H9 (cell line): ENCODE results near the gene PTPRN2. TPM values are rescaled to one million over a fixed set of nuclear protein-coding genes. Genes with fewer than 3 reads are reported as not detected.

Experiments
- DNase-seq: peaks from one replicate; pipeline ENCODE4 v3.0.0-alpha.2; 2017
- H2AFZ ChIP-seq: one replicate; pipeline ENCODE4 v1.6.1; 2013; ENCODE audit warnings: mild to moderate bottlenecking, low read length, control low read depth, moderate library complexity
- H2AK5ac ChIP-seq: 2 replicates; pipeline ENCODE4 v1.6.1; 2013; ENCODE audit warnings: low read length, control low read depth, mixed read lengths; ENCODE audit not compliant: insufficient read length
- H2BK120ac ChIP-seq: one replicate; pipeline ENCODE4 v1.6.1; 2013; ENCODE audit warnings: low read depth, mild to moderate bottlenecking, low read length, control low read depth, inconsistent platforms; ENCODE audit not compliant: poor library complexity, severe bottlenecking
- H2BK12ac ChIP-seq: 2 replicates; pipeline ENCODE4 v1.6.1; 2013; ENCODE audit warnings: low read length, control low read depth, mixed read lengths, low read depth; ENCODE audit not compliant: insufficient read length
- H2BK15ac ChIP-seq: 2 replicates; pipeline ENCODE4 v1.6.1; 2013; ENCODE audit warnings: low read depth, low read length, control low read depth
- H2BK20ac ChIP-seq: one replicate; pipeline ENCODE4 v1.6.1; 2013; ENCODE audit warnings: low read depth, mild to moderate bottlenecking, low read length, control low read depth, inconsistent platforms; ENCODE audit not compliant: poor library complexity, severe bottlenecking
- H2BK5ac ChIP-seq: 2 replicates; pipeline ENCODE4 v1.6.1; 2013; ENCODE audit warnings: low read length, control low read depth, mixed read lengths; ENCODE audit not compliant: insufficient read length
- H3K14ac ChIP-seq: 2 replicates; pipeline ENCODE4 v1.6.1; 2013; ENCODE audit warnings: low read length, control low read depth; ENCODE audit not compliant: insufficient read depth
- H3K18ac ChIP-seq: 2 replicates; pipeline ENCODE4 v1.6.1; 2013; ENCODE audit warnings: low read depth, mild to moderate bottlenecking, mixed read lengths, low read length, control low read depth; ENCODE audit not compliant: insufficient read length
- H3K23ac ChIP-seq: 2 replicates; pipeline ENCODE4 v1.6.1; 2013; ENCODE audit warnings: low read length, control low read depth, mixed read lengths, low read depth; ENCODE audit not compliant: insufficient read length
- H3K23me2 ChIP-seq: 2 replicates; pipeline ENCODE4 v1.6.1; 2013; ENCODE audit warnings: low read depth, mild to moderate bottlenecking, mixed read lengths, low read length, control low read depth; ENCODE audit not compliant: insufficient read length, poor library complexity, severe bottlenecking
- H3K27ac ChIP-seq: 2 replicates; pipeline ENCODE4 v1.5.1; 2013; ENCODE audit warnings: low read length, control low read depth, mixed read lengths, low read depth; ENCODE audit not compliant: insufficient read length
- H3K27me3 ChIP-seq: 2 replicates; pipeline ENCODE4 v1.6.1; 2013; ENCODE audit warnings: low read length, control low read depth, inconsistent platforms; ENCODE audit not compliant: insufficient read depth
- H3K4ac ChIP-seq: 2 replicates; pipeline ENCODE4 v1.6.1; 2013; ENCODE audit warnings: low read depth, mild to moderate bottlenecking, control low read depth, inconsistent platforms, low read length, moderate library complexity
- H3K4me1 ChIP-seq: 2 replicates; pipeline ENCODE4 v1.6.1; 2013; ENCODE audit warnings: low read length, control low read depth, inconsistent platforms; ENCODE audit not compliant: insufficient read depth
- H3K4me2 ChIP-seq: 2 replicates; pipeline ENCODE4 v1.6.1; 2013; ENCODE audit warnings: low read length, control low read depth, mixed read lengths; ENCODE audit not compliant: insufficient read length, insufficient read depth
- H3K56ac ChIP-seq: 2 replicates; pipeline ENCODE4 v1.6.1; 2013; ENCODE audit warnings: low read depth, mild to moderate bottlenecking, mixed read lengths, low read length, control low read depth; ENCODE audit not compliant: insufficient read length
- H3K79me1 ChIP-seq: 2 replicates; pipeline ENCODE4 v1.6.1; 2013; ENCODE audit warnings: low read depth, mild to moderate bottlenecking, moderate library complexity, low read length, control low read depth, inconsistent platforms; ENCODE audit not compliant: insufficient read depth, poor library complexity, severe bottlenecking
- H3K79me2 ChIP-seq: 2 replicates; pipeline ENCODE4 v1.6.1; 2013; ENCODE audit warnings: low read length, control low read depth, inconsistent platforms; ENCODE audit not compliant: insufficient read depth
- H3K9ac ChIP-seq: 2 replicates; pipeline ENCODE4 v1.6.1; 2013; ENCODE audit warnings: low read length, control low read depth, mixed read lengths; ENCODE audit not compliant: insufficient read length; ENCODE audit errors: extremely low read depth
- H3K9me3 ChIP-seq: one replicate; pipeline ENCODE4 v1.6.1; 2013; ENCODE audit warnings: low read depth, low read length, inconsistent platforms; ENCODE audit not compliant: control insufficient read depth
- H3T11ph ChIP-seq: one replicate; pipeline ENCODE4 v1.6.1; 2013; ENCODE audit warnings: mild to moderate bottlenecking, low read length, control low read depth, inconsistent platforms
- H4K20me1 ChIP-seq: one replicate; pipeline ENCODE4 v1.6.1; 2013; ENCODE audit not compliant: control insufficient read depth, insufficient read length, insufficient read depth
- H4K5ac ChIP-seq: 2 replicates; pipeline ENCODE4 v1.6.1; 2013; ENCODE audit warnings: low read depth, mild to moderate bottlenecking, mixed read lengths, low read length, control low read depth; ENCODE audit not compliant: insufficient read length
- H4K8ac ChIP-seq: replicated peaks from 2 replicates; pipeline ENCODE4 v1.6.1; 2013; ENCODE audit warnings: low read length, control low read depth, mixed read lengths, low read depth; ENCODE audit not compliant: insufficient read length
- H4K91ac ChIP-seq: 2 replicates; pipeline ENCODE4 v1.6.1; 2013; ENCODE audit warnings: low read depth, mild to moderate bottlenecking, moderate library complexity, mixed read lengths, low read length, control low read depth; ENCODE audit not compliant: insufficient read length
- H3K27ac Mint-ChIP-seq, 3 experiments: 2 replicates in 2 of 3; 3 replicates in 1 of 3; pipeline ENCODE4 v1.8.0; 2020 to 2021; ENCODE audit warnings: mixed read lengths in 3 of 3, mild to moderate bottlenecking in 1 of 3, moderate library complexity in 1 of 3
- H3K27me3 Mint-ChIP-seq: 2 replicates; pipeline ENCODE4 v1.8.0; 2021; ENCODE audit warnings: low read depth, mild to moderate bottlenecking, moderate library complexity, mixed read lengths
- H3K36me3 Mint-ChIP-seq, 3 experiments: 2 replicates in 2 of 3; 3 replicates in 1 of 3; pipeline ENCODE4 v1.8.0; 2020 to 2021; ENCODE audit warnings: low read depth in 3 of 3, mixed read lengths in 3 of 3; ENCODE audit not compliant: insufficient read depth in 1 of 3
- H3K4me1 Mint-ChIP-seq, 2 experiments: 2 replicates each; pipeline ENCODE4 v1.8.0; 2020; ENCODE audit warnings: mixed read lengths in 2 of 2
- H3K4me3 Mint-ChIP-seq, 2 experiments: 2 replicates in 1 of 2; 3 replicates in 1 of 2; pipeline ENCODE4 v1.8.0; 2020 to 2021; ENCODE audit warnings: mild to moderate bottlenecking in 2 of 2, mixed read lengths in 2 of 2, moderate library complexity in 1 of 2
- H3K9me3 Mint-ChIP-seq, 2 experiments: 2 replicates in 1 of 2; 3 replicates in 1 of 2; pipeline ENCODE4 v1.8.0; 2020; ENCODE audit warnings: mild to moderate bottlenecking in 2 of 2, mixed read lengths in 2 of 2, moderate library complexity in 1 of 2
- CTCF ChIP-seq: fragments of 200-600 bp; sonication (generic); conservative IDR thresholded peaks from 3 replicates; pipeline ENCODE4 v1.8.0; 2021; ENCODE audit warnings: antibody characterized with exemption, mild to moderate bottlenecking
- WGBS: extraction: QIAGEN DNeasy Blood & Tissue Kit; methylation state at CpG from one replicate; pipeline ENCODE4 v1.1.7; 2013; ENCODE audit warnings: missing lambda C conversion rate, low lambda C conversion rate, mixed read lengths; ENCODE audit not compliant: insufficient read length; ENCODE audit errors: extremely low coverage; 5-methylcytosine and 5-hydroxymethylcytosine counted together
- total RNA-seq: library from RNA; stranded (reverse); gene quantifications from 2 replicates; pipeline ENCODE4 v1.2.1, GENCODE V29; 2021

PTPRN2 gene
- total RNA-seq, 1 experiment from 2014 or later: 5.2 TPM

- no CpG with 5 or more reads among the region's 41 CpGs for WGBS
- Mint-ChIP-seq H3K4me3 (no peak overlapping the region), H3K27ac (no peak overlapping the region), H3K27me3 (peaks cover 7% of the 10 kb centered on the region), H3K9me3 (peaks cover 16 to 18% of the 10 kb centered on the region in 2 experiments; a peak in 4 of 5 replicates), H3K36me3 (peaks cover 8 to 25% (median 21%) of the 10 kb centered on the region in 3 experiments), H3K4me1 (peaks cover 0 to 2% of the 10 kb centered on the region in 2 experiments; a peak in 1 of 4 replicates)
- Histone ChIP-seq H2BK5ac (no peak overlapping the region), H3K56ac (no peak overlapping the region), H3K9me3 (no peaks in the 10 kb centered on the region), H4K91ac (no peak overlapping the region), H3T11ph (no peak overlapping the region), H4K8ac (no peak overlapping the region), H3K9ac (no peak overlapping the region), H3K27ac (no peak overlapping the region), H3K4me1 (no peaks in the 10 kb centered on the region), H3K79me2 (no peaks in the 10 kb centered on the region), H3K4me2 (no peak overlapping the region), H3K23ac (no peak overlapping the region), H3K23me2 (no peaks in the 10 kb centered on the region), H3K79me1 (no peaks in the 10 kb centered on the region), H4K5ac (no peak overlapping the region), H2BK12ac (no peak overlapping the region), H3K27me3 (no peaks in the 10 kb centered on the region), H2BK120ac (no peak overlapping the region), H2AFZ (no peak overlapping the region), H3K14ac (no peak overlapping the region; the same call in 1 of the 2 replicates), H3K18ac (no peak overlapping the region), H4K20me1 (no peaks in the 10 kb centered on the region), H3K4ac (no peak overlapping the region), H2BK20ac (no peak overlapping the region), H2AK5ac (no peak overlapping the region), H2BK15ac (no peak overlapping the region)
- DNase-seq: no peak
- no peak for TF ChIP-seq CTCF
These were observed 421.0 kb downstream of the PTPRN2 start for GRCh38 chr7:158166386-158167340.
